Measurements from ENCODE around the gene GABBR2.

DNA sequence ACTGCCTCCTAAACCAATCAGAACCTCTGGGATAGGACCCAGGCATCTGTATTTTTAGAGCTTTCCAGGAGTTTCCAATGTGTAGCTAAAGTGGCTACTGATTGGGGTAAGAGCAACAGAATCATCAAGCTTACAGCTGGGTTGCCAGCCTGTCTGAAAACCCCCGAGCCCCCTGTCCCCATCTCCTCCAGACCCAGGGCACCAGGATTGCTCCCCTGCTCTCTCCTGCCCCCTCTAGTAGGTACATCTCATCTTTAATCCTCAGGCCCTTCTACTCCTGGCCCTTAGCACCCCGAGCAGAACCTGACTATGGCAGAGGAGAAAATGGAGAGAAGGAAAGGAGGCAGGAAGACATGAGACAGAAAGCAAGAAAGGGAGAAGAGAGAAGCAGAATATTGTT, 204.9 kb downstream of the GABBR2 start:
- TF ChIP-seq, protein P1, sequence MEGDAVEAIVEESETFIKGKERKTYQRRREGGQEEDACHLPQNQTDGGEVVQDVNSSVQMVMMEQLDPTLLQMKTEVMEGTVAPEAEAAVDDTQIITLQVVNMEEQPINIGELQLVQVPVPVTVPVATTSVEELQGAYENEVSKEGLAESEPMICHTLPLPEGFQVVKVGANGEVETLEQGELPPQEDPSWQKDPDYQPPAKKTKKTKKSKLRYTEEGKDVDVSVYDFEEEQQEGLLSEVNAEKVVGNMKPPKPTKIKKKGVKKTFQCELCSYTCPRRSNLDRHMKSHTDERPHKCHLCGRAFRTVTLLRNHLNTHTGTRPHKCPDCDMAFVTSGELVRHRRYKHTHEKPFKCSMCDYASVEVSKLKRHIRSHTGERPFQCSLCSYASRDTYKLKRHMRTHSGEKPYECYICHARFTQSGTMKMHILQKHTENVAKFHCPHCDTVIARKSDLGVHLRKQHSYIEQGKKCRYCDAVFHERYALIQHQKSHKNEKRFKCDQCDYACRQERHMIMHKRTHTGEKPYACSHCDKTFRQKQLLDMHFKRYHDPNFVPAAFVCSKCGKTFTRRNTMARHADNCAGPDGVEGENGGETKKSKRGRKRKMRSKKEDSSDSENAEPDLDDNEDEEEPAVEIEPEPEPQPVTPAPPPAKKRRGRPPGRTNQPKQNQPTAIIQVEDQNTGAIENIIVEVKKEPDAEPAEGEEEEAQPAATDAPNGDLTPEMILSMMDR (optimal IDR thresholded peaks at IDR 0.05 in 1 of 3, IDR thresholded peaks at IDR 0.05 in 1 of 3, conservative IDR thresholded peaks at IDR 0.05 in 1 of 3; ENCODE audit: extremely low read depth in 1 of 3, insufficient read depth in 2 of 3, low read length in 3 of 3): no peak
- no peak for TF ChIP-seq EZH2 (IDR thresholded peaks at IDR 0.05; ENCODE audit: low read length)
